Transverse colon (tissue), 4 donors: Measurements from ENCODE around the gene ENTPD1.
"Not testable (repeated sequence)": the region's sequence is repeated elsewhere in the genome, so short reads cannot be mapped to it uniquely, and the experiment has no call there.

Source experiments
- CTCF ChIP-seq, 5 experiments: fragments of 200-600 bp in 3 of 5; fragments of 450-650 bp in 2 of 5; sonication (generic) in 3 of 5; IDR thresholded peaks; 1 replicate in 2 of 5; 2 replicates in 3 of 5; pipeline ENCODE4 v1.5.1; 2016 to 2017; ENCODE audit warnings: antibody characterized with exemption in 5 of 5, inconsistent platforms in 3 of 5, mild to moderate bottlenecking in 2 of 5, moderate library complexity in 1 of 5
- POLR2AphosphoS5 ChIP-seq, 3 donors: sonication (generic); formaldehyde crosslinking; IDR thresholded peaks; one replicate each; pipeline ENCODE4 v1.6.1; 2016; ENCODE audit warnings: antibody characterized with exemption in 3 of 3

DNA sequence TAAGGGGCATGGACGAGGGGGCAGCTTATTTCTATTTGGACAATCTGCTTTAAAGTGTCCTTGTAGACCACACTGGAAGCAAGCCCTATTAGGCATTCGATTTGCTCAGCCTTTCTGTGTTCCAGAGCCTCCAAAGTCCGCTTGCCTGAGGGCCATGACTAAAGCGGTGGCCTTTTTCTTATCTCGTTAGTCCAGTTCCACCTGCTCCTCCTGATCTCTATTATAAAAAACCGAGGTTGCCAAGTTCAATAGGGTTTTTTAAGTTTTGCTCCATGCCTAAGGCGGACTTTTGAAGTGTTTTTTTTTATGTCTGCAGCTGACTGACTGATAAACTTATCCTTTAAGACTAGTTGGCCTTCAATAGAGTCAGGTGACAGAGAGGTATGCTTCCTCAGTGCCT, 35.2 kb upstream of the ENTPD1 start:
- TF ChIP-seq CTCF, POLR2AphosphoS5 (IDR thresholded peaks at IDR 0.05): not testable (repeated sequence)
